ENCODE data around the gene LMNA. TPM values are rescaled to one million over a fixed set of nuclear protein-coding genes. Genes with fewer than 3 reads are reported as not detected.

LMNA gene
- total RNA-seq, 1 experiment from 2014 or later = 51.0 TPM

DNA sequence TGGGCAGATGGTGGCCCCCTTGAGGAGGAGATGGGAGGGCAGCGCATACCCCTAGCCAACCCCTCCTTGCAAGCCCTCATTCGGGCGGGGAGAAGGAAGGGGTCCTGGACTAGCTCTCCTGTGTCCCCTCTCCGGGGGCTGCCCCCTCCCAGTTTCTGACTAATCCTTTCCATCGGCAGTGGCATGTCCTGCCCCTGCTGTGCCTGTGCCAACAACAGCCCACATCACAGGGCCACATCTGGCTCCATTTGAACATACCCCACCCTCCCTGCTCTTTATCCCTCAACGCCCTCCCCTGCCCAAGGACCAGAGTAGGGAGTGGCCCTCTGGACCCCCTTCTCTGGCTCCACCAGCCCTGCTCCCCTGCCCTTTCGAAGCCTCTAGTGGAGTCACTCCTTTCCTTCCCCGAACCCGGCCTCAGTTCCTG lies 11.0 kb upstream of the LMNA start:
- Histone ChIP-seq H2BK15ac (ENCODE audit: low read depth, low read length) (no peak overlapping the region), H3T11ph (ENCODE audit: low read length) (no peak overlapping the region), H4K8ac (replicated peaks; ENCODE audit: insufficient read length, low read depth, low read length) (no peak overlapping the region), H3K14ac (ENCODE audit: insufficient read depth, low read length) (peak overlapping the region; percentile 77), H2BK120ac (ENCODE audit: low read depth, low read length, poor library complexity, severe bottlenecking) (no peak overlapping the region), H3K4me1 (ENCODE audit: insufficient read depth, low read length) (peaks cover 14% of the 10 kb centered on the region; the same call in 1 of the 2 replicates), H3K27me3 (ENCODE audit: insufficient read depth, low read length) (no peaks in the 10 kb centered on the region), H3K23me2 (ENCODE audit: insufficient read length, low read depth, low read length, poor library complexity, severe bottlenecking) (peaks cover 5% of the 10 kb centered on the region), H3K27ac (ENCODE audit: insufficient read length, low read depth, low read length) (no peak overlapping the region), H3K79me2 (ENCODE audit: insufficient read depth, low read length) (no peaks in the 10 kb centered on the region), H3K9me3 (ENCODE audit: control insufficient read depth, low read depth, low read length) (no peaks in the 10 kb centered on the region), H2BK12ac (ENCODE audit: insufficient read length, low read depth, low read length) (peak overlapping the region; percentile 91), H3K4ac (ENCODE audit: low read depth, low read length) (peak overlapping the region; percentile 77; the same call in 1 of the 2 replicates), H3K56ac (ENCODE audit: insufficient read length, low read depth, low read length) (no peak overlapping the region), H3K18ac (ENCODE audit: insufficient read length, low read depth, low read length) (peak overlapping the region; percentile 97), H3K23ac (ENCODE audit: insufficient read length, low read depth, low read length) (no peak overlapping the region), H2BK20ac (ENCODE audit: low read depth, low read length, poor library complexity, severe bottlenecking) (no peak overlapping the region), H4K5ac (ENCODE audit: insufficient read length, low read depth, low read length) (no peak overlapping the region), H2AFZ (ENCODE audit: low read length) (no peak overlapping the region), H3K9ac (ENCODE audit: extremely low read depth, insufficient read length, low read length) (no peak overlapping the region), H3K79me1 (ENCODE audit: insufficient read depth, low read depth, low read length, poor library complexity, severe bottlenecking) (no peaks in the 10 kb centered on the region), H4K20me1 (ENCODE audit: control insufficient read depth, insufficient read depth, insufficient read length) (peaks cover 2% of the 10 kb centered on the region), H3K4me2 (ENCODE audit: insufficient read depth, insufficient read length, low read length) (no peak overlapping the region), H4K91ac (ENCODE audit: insufficient read length, low read depth, low read length) (peak overlapping the region; percentile 67), H2BK5ac (ENCODE audit: insufficient read length, low read length) (no peak overlapping the region), H2AK5ac (ENCODE audit: insufficient read length, low read length) (peak overlapping the region; percentile 78)
- Mint-ChIP-seq H3K9me3 (no peaks in the 10 kb centered on the region; a peak in 2 of 5 replicates), H3K27ac (peak overlapping the region; percentile 27 to 83 (median 71); a peak in 5 of 7 replicates), H3K27me3 (ENCODE audit: low read depth) (no peaks in the 10 kb centered on the region), H3K4me1 (peaks cover 56 to 63% of the 10 kb centered on the region in 2 experiments), H3K4me3 (no peak overlapping the region; a peak in 1 of 5 replicates), H3K36me3 (ENCODE audit: insufficient read depth in 1 of 3, low read depth in 3 of 3) (peaks cover 0 to 2% (median under 1%) of the 10 kb centered on the region in 3 experiments; a peak in 4 of 7 replicates)
- TF ChIP-seq, protein P1, sequence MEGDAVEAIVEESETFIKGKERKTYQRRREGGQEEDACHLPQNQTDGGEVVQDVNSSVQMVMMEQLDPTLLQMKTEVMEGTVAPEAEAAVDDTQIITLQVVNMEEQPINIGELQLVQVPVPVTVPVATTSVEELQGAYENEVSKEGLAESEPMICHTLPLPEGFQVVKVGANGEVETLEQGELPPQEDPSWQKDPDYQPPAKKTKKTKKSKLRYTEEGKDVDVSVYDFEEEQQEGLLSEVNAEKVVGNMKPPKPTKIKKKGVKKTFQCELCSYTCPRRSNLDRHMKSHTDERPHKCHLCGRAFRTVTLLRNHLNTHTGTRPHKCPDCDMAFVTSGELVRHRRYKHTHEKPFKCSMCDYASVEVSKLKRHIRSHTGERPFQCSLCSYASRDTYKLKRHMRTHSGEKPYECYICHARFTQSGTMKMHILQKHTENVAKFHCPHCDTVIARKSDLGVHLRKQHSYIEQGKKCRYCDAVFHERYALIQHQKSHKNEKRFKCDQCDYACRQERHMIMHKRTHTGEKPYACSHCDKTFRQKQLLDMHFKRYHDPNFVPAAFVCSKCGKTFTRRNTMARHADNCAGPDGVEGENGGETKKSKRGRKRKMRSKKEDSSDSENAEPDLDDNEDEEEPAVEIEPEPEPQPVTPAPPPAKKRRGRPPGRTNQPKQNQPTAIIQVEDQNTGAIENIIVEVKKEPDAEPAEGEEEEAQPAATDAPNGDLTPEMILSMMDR (conservative IDR thresholded peaks at IDR 0.05) = no peak
- DNase-seq = no peak
- WGBS (ENCODE audit: extremely low coverage, insufficient read length, low lambda C conversion rate) = no CpG with 5 or more reads among the region's 9 CpGs

Measured in H9 (cell line).